Body of pancreas (tissue), 4 donors: ENCODE results near the gene VTA1.

ENCODE experiments used
- POLR2A ChIP-seq, 3 donors: fragments of 450-650 bp; IDR thresholded peaks; one replicate each; pipeline ENCODE4 v1.6.1; 2016; ENCODE audit warnings: antibody characterized with exemption in 3 of 3, mild to moderate bottlenecking in 2 of 3
- TF ChIP-seq, protein P1 (sequence below), 7 experiments: fragments of 450-650 bp in 4 of 7; fragments of 200-600 bp in 3 of 7; sonication (generic) in 3 of 7; IDR thresholded peaks; one replicate each; pipeline ENCODE4 v1.5.1; 2016 to 2019; ENCODE audit warnings: antibody characterized with exemption in 7 of 7

DNA sequence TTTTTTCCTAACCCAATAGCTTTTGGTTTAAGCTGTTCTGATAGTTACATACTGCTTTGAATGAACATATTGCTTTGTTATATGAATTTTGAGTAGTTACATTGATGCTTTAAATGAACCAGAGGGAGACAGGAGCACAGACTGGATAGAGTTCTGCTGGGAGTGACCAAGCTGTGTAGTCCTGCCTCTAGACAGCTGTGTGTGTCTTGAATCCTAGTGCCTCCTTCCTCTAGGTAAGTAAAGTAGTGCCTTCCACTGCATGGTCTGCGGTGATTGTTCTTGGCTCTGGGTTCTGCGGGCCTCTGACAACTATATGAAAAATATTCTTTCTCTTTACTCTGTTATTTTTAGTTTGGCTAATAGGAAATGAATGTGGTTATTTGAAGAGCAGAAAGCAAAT lies 108.7 kb downstream of the VTA1 start:
- TF ChIP-seq POLR2A (IDR thresholded peaks at IDR 0.05) = no peak
- TF ChIP-seq, protein P1, sequence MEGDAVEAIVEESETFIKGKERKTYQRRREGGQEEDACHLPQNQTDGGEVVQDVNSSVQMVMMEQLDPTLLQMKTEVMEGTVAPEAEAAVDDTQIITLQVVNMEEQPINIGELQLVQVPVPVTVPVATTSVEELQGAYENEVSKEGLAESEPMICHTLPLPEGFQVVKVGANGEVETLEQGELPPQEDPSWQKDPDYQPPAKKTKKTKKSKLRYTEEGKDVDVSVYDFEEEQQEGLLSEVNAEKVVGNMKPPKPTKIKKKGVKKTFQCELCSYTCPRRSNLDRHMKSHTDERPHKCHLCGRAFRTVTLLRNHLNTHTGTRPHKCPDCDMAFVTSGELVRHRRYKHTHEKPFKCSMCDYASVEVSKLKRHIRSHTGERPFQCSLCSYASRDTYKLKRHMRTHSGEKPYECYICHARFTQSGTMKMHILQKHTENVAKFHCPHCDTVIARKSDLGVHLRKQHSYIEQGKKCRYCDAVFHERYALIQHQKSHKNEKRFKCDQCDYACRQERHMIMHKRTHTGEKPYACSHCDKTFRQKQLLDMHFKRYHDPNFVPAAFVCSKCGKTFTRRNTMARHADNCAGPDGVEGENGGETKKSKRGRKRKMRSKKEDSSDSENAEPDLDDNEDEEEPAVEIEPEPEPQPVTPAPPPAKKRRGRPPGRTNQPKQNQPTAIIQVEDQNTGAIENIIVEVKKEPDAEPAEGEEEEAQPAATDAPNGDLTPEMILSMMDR (IDR thresholded peaks at IDR 0.05) = no peak
